HK-2 (cell line): ENCODE results near the gene ELAC1.

ENCODE experiments used
- DNase-seq: peaks from one replicate; pipeline ENCODE4 v3.0.0-alpha.2; 2018; ENCODE audit not compliant: unreplicated experiment

The ELAC1 gene

DNA sequence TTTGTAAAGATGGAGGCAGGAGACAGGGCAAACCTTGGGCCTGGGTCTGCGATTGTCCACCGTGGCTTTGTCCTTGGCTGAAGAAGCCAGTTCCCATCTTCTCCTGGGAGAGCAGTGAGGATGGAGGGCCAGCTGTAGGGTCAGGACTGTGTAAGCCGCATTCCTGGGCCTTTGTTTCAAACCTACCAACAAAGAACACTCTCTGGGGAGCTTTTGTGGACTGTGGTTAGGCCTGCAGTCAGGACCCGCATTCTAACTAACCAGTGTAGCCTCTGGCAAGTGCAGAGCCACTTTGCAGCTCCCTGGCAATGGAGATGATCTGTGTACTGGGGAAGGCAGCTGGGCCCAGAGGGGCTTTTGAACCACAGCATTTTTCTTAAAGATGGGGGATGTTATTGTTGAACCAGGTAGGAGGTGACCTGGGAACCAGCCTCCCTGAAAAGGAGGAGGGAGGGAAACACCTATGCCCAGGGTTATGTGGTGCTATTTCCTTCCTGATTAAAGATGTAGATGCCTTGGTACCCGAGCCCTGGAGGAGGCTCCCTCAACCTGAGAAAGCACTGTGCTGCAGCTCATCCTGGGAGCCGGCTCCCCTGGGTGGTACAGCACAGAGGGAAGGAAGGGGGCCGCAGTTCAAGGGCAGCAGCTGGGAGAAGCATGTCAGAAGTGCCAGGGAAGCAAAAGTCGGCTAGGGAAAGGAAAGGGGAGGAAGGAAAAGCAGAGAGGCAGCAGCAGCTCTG is 49.5 kb downstream of the ELAC1 start:
- DNase-seq: no peak

DNA sequence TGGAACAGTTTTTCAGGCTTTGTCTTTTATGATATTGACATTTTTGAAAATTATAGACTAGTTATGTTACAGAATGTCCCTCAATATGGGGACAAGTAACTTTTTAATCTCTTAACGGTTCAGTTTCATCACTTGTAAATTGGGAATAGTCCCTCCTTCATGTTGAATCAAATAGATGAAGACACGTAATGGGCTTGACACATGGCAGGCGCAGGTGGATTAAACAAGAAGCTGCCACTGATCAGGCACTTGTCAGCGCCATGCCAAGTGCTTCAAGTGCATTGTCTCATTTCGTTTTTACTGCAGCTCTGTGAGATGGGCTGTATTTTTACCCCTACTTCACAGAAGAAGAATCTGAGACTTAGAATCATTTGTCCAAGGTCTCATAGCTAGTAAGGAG is 52.7 kb downstream of the ELAC1 start:
- DNase-seq: no peak

DNA sequence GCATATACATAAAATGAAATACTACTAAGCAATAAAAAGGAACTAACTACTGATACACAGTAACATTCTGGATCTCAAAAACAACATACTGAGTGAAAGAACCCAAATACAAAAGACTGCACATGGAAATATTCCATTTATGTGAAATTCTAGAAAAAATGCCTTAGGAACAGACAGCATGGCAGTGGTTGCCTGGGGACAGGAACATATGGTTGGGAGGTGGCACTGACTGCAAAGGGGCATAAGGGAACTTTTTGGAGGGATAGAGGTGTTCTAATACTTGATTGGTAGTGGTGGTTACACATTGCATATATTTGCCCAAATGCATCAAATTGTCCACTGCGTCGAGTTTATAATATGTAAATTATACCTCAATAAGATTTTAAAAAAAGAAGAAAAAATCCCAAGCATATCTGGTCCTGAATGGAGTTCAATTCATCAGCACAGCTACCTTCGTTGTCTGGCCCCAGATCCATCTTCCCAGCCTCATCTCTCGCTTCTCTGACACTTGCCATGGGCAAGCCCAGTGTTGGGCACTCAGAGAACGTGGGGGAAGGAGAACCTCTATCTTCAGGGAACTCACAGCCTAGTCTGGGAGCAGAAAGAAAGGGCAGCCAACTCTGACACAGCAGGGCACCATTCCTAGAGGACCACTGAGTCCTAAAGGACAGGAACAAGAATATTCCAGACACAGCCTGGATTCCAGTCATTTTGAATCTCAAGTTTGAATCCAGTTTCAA is 53.6 kb downstream of the ELAC1 start:
- no peak for DNase-seq

DNA sequence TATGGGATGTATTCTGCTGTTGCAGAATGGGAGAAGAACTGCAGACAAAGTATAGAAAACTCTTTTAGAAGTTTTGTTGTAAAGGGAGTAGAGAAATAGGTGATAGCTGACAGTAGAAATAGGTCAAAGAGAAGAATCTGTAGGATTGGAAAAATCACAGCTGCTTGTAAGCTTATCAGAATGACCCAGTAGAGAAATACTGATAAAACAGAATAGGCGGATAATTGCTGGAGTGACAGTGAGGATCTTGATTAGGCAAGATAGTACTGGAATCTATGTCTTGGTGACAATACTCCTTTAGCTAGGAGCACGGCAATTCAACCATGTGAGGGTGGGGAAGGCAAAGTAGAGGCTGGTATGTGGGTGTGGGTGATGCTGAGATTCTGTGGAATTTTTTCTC is 57.7 kb downstream of the ELAC1 start:
- no peak for DNase-seq

GRCh38 chr18:51028201-51028805 is 60.5 kb downstream of the ELAC1 start:
- no peak for DNase-seq

DNA sequence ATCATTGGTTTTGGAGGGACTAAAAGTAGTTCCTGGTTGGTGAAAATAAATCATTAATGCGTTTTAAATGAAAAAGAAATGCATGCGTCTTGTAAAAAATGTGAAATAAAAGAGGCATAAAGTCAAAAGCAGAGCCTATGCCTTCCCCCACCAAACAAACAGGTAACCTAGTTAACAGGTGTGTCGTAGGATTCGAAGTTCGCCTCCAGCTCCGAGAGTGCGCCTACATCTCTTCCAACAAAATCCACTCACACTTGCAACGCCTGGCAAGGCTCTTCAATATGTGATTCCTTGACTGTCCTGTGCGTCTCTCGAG is 61.5 kb downstream of the ELAC1 start:
- DNase-seq: no peak

- peak; percentile 94 for DNase-seq
Measured at GRCh38 chr18:51029694-51030536, 62.1 kb downstream of the ELAC1 start, which contains the start of gene SMAD4. TSS of gene SMAD4 (plus strand) at chr18:51030213. CDS start at chr18:51047047, 16,834 bp downstream.

DNA sequence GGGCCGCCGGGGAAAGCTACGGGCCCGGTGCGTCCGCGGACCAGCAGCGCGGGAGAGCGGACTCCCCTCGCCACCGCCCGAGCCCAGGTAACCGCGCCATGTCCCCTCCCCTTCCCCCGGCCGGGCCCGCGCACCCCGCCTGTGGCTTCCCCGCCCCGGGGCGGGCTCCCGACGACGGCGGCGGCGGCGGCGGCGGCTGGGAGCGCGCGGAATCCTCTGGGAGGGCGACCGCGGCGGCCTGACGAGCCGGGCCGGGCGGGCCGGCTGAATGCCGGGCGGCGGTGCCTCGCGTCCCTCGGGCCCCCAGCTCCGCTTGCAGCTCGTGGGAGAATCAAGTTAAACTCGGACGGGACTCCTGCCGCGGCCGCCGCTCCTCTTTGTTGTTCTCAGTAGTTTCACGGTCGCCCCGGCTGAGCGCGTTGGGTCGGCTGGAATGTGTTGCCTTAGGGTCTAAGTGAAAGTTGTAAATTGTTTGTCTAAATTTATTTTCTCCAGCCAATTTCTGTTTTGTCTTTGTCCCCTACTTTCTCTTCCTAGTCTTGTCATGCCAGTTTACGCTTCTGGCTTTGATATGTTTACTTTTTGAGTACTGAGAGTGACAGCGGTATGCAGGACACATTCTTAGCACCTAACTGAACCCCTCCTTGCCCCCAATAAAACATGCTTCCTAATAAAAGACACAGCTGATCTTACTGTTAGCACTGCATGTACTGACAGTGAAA is 62.9 kb downstream of the ELAC1 start:
- peak; percentile 53 for DNase-seq

DNA sequence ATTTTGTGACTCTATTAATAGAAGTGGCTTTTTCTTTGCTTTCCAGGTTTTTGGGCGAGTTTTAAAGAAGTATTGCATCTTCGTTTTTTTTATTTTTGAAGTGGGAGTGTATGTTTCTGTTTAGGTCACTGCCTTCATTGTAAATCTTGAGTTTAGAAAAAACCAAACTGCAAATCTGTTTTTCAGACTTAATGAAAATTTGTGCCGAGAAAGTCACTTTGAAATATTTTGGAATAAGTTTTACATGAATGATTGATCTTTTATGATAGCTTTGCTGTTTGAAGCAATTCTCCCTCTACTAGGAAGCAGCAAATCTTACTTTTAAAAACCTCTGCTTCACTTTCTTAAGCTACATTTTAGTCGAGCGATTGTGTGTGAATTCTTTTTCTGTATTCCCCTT is 64.4 kb downstream of the ELAC1 start:
- DNase-seq: no peak

GRCh38 chr18:51037230-51037629 is 69.4 kb downstream of the ELAC1 start:
- no peak for DNase-seq
